IPS DF 6.9 (cell line): Measurements from ENCODE around the gene DLG4.

Experiments used
- DNase-seq: peaks from one replicate; pipeline ENCODE4 v3.0.0-alpha.2; 2013; ENCODE audit warnings: low read depth, low spot score
- H3K27ac ChIP-seq: one replicate; pipeline ENCODE4 v1.5.1; 2013; ENCODE audit warnings: low read length, control low read depth
- H3K27me3 ChIP-seq: 2 replicates; pipeline ENCODE4 v1.6.1; 2013; ENCODE audit warnings: mild to moderate bottlenecking, low read length; ENCODE audit not compliant: control insufficient read depth, insufficient read depth
- H3K36me3 ChIP-seq: 2 replicates; pipeline ENCODE4 v1.6.1; 2013; ENCODE audit warnings: low read length; ENCODE audit not compliant: control insufficient read depth, insufficient read depth
- H3K4me1 ChIP-seq: 2 replicates; pipeline ENCODE4 v1.6.1; 2013; ENCODE audit warnings: low read length; ENCODE audit not compliant: control insufficient read depth, insufficient read depth
- H3K4me3 ChIP-seq: 2 replicates; pipeline ENCODE4 v1.5.1; 2013; ENCODE audit warnings: mild to moderate bottlenecking, low read length
- H3K9me3 ChIP-seq: 2 replicates; pipeline ENCODE4 v1.6.1; 2013; ENCODE audit warnings: low read length, inconsistent platforms; ENCODE audit not compliant: control insufficient read depth, insufficient read depth
- WGBS: extraction: QIAGEN DNeasy Blood & Tissue Kit; methylation state at CpG from one replicate; pipeline ENCODE4 v1.1.7; 2013; ENCODE audit warnings: mixed read lengths, missing lambda C conversion rate; ENCODE audit not compliant: insufficient read length, insufficient coverage; 5-methylcytosine and 5-hydroxymethylcytosine counted together

The DLG4 gene

GRCh38 chr17:7219812-7220592 lies at the start of gene DLG4, which contains the start of gene ACADVL:
Gene DLG4 (minus strand): TSS chr17:7219836.
Gene ACADVL (plus strand): TSS chr17:7219938. CDS start chr17:7219985, 47 bp downstream.
- Histone ChIP-seq H3K27ac (no peak within 1 kb of the TSS), H3K27me3 (no peaks in the 10 kb centered on the region), H3K4me1 (peaks cover 3% of the 10 kb centered on the region), H3K36me3 (peaks cover 29% of the 10 kb centered on the region), H3K9me3 (no peaks in the 10 kb centered on the region), H3K4me3 (peak within 1 kb of the TSS; percentile 71)
- WGBS = no CpG with 5 or more reads among the region's 63 CpGs
- peak; percentile 61 for DNase-seq

- no peaks in the 10 kb centered on the region for H3K27me3 ChIP-seq
- no peak overlapping the region for H3K27ac ChIP-seq
- no peak for DNase-seq
- H3K36me3 ChIP-seq = no peaks in the 10 kb centered on the region
- H3K9me3 ChIP-seq = no peaks in the 10 kb centered on the region
- peaks cover 2% of the 10 kb centered on the region; the same call in 1 of the 2 replicates for H3K4me1 ChIP-seq
- no peak overlapping the region for H3K4me3 ChIP-seq
- WGBS = no CpG with 5 or more reads among the region's 1 CpG
Measured at GRCh38 chr17:7266784-7267183, 47.1 kb upstream of the DLG4 start.

- no CpG with 5 or more reads among the region's 4 CpGs for WGBS
- Histone ChIP-seq H3K4me1 (peaks cover 2% of the 10 kb centered on the region), H3K9me3 (no peaks in the 10 kb centered on the region), H3K27ac (no peak overlapping the region), H3K4me3 (peak overlapping the region; percentile 98; the same call in 1 of the 2 replicates), H3K36me3 (peaks cover 7% of the 10 kb centered on the region; the same call in 1 of the 2 replicates), H3K27me3 (no peaks in the 10 kb centered on the region)
- no peak for DNase-seq
Measured at GRCh38 chr17:7263801-7264078, 44.1 kb upstream of the DLG4 start.

GRCh38 chr17:7262935-7263800 lies 43.5 kb upstream of the DLG4 start:
- Histone ChIP-seq H3K9me3 (no peaks in the 10 kb centered on the region), H3K27ac (no peak overlapping the region), H3K36me3 (peaks cover 8% of the 10 kb centered on the region; the same call in 1 of the 2 replicates), H3K4me1 (peaks cover 2% of the 10 kb centered on the region), H3K4me3 (peak overlapping the region; percentile 98; the same call in 1 of the 2 replicates), H3K27me3 (no peaks in the 10 kb centered on the region)
- WGBS = no CpG with 5 or more reads among the region's 26 CpGs
- no peak for DNase-seq

- WGBS = no CpG with 5 or more reads among the region's 64 CpGs
- H3K36me3 ChIP-seq = peaks cover 8% of the 10 kb centered on the region; the same call in 1 of the 2 replicates
- H3K27me3 ChIP-seq = no peaks in the 10 kb centered on the region
- H3K9me3 ChIP-seq = no peaks in the 10 kb centered on the region
- peaks cover 2% of the 10 kb centered on the region for H3K4me1 ChIP-seq
- peak within 1 kb of the TSS; percentile 98 for H3K4me3 ChIP-seq
- H3K27ac ChIP-seq = no peak within 1 kb of the TSS
- no peak for DNase-seq
Measured at GRCh38 chr17:7262192-7262934, 42.7 kb upstream of the DLG4 start, which contains the start of gene CLDN7. Gene CLDN7 (minus strand): TSS chr17:7262478. CDS start chr17:7262043, 435 bp downstream.

GRCh38 chr17:7261379-7262191 lies 41.9 kb upstream of the DLG4 start:
- no peak for DNase-seq
- Histone ChIP-seq H3K4me1 (peaks cover 2% of the 10 kb centered on the region), H3K27ac (no peak overlapping the region), H3K27me3 (no peaks in the 10 kb centered on the region), H3K36me3 (peaks cover 8% of the 10 kb centered on the region; the same call in 1 of the 2 replicates), H3K9me3 (no peaks in the 10 kb centered on the region), H3K4me3 (peak overlapping the region; percentile 98)
- no CpG with 5 or more reads among the region's 71 CpGs for WGBS

GRCh38 chr17:7260651-7261378 lies 41.2 kb upstream of the DLG4 start:
- Histone ChIP-seq H3K4me3 (peak overlapping the region; percentile 98), H3K27ac (no peak overlapping the region), H3K36me3 (peaks cover 11% of the 10 kb centered on the region; the same call in 1 of the 2 replicates), H3K9me3 (no peaks in the 10 kb centered on the region), H3K27me3 (no peaks in the 10 kb centered on the region), H3K4me1 (peaks cover 2% of the 10 kb centered on the region)
- DNase-seq = no peak
- no CpG with 5 or more reads among the region's 54 CpGs for WGBS

GRCh38 chr17:7260151-7260550 lies 40.5 kb upstream of the DLG4 start:
- H3K4me3 ChIP-seq = no peak overlapping the region; the same call in 1 of the 2 replicates
- peaks cover 11% of the 10 kb centered on the region; the same call in 1 of the 2 replicates for H3K36me3 ChIP-seq
- H3K4me1 ChIP-seq = peaks cover 2% of the 10 kb centered on the region
- no peaks in the 10 kb centered on the region for H3K9me3 ChIP-seq
- DNase-seq = no peak
- WGBS = no CpG with 5 or more reads among the region's 4 CpGs
- no peaks in the 10 kb centered on the region for H3K27me3 ChIP-seq
- no peak overlapping the region for H3K27ac ChIP-seq

- H3K27me3 ChIP-seq = no peaks in the 10 kb centered on the region
- WGBS = no CpG with 5 or more reads among the region's 6 CpGs
- H3K4me1 ChIP-seq = peaks cover 2% of the 10 kb centered on the region
- H3K9me3 ChIP-seq = no peaks in the 10 kb centered on the region
- DNase-seq = no peak
- no peak overlapping the region for H3K27ac ChIP-seq
- H3K4me3 ChIP-seq = no peak overlapping the region
- peaks cover 13% of the 10 kb centered on the region; the same call in 1 of the 2 replicates for H3K36me3 ChIP-seq
Measured at GRCh38 chr17:7259555-7259889, 39.9 kb upstream of the DLG4 start.
